ENCODE results near the gene AOAH. TPM values are rescaled to one million over a fixed set of nuclear protein-coding genes. Genes with fewer than 3 reads are reported as not detected.
"Not testable (repeated sequence)": the region's sequence is repeated elsewhere in the genome, so short reads cannot be mapped to it uniquely, and the experiment has no call there.

The AOAH gene
- total RNA-seq, 1 donor from 2014 or later = 0.92 TPM

DNA sequence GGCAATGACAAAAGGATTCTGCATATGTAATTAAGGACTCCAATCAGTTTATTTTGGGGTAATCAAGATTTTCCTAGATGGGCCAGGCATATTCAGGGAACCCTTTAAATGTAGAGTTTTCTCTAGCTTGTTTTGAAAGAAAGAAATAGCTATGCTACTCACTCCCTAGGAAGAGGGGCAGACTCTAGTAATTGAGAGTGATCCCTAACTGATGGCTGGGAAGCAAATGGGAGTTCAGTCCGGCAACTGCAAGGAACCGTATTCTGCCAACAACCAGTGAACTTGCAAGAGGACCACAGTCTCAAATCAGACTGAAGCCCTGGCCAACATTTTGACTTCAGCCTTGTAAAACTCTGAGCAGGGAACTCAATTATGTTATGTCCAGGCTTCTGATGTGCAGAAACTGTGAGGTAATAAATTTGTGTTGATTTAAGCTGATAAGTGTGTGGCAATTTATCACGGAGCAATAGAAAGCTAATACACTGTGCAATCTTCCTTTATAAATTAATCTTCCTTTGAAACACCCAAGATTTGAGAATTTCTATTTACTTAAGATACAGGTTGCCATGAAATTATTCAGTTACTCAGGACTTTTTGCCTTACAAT is 14.0 kb downstream of the AOAH start:
- DNase-seq (ENCODE audit: extremely low spot score, unreplicated experiment) = no peak
- Mint-ChIP-seq H3K4me1 (ENCODE audit: unreplicated experiment) (peaks cover 24% of the 10 kb centered on the region), H3K9me3 (peaks cover 8% of the 10 kb centered on the region), H3K4me3 (no peak overlapping the region), H3K36me3 (no peaks in the 10 kb centered on the region), H3K27ac (no peak overlapping the region), H3K27me3 (no peaks in the 10 kb centered on the region)
- no peak for TF ChIP-seq CTCF (conservative IDR thresholded peaks at IDR 0.05)

DNA sequence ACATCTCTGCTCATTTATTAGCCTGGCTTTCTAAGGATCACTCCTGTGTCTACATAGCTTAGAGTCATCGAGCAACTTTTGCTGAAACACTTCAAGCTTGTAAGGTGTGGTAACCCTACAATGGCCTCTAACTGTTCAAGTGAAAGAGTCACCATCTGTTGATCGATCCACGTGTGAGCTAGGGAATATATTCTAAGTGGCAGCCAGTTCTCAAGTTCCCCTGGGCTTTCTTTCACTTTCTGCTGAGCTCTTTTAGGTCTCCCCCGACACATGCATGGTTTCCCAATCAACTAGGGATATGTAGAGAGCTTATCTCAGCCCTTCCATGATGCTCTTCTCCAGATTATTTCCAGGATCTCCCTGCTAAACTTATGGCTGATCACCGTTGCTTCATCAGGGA is 15.5 kb downstream of the AOAH start:
- DNase-seq (ENCODE audit: extremely low spot score, unreplicated experiment) = no peak
- no peaks in the 10 kb centered on the region for H3K36me3 Mint-ChIP-seq
- no peak overlapping the region for H3K27ac Mint-ChIP-seq
- peaks cover 12% of the 10 kb centered on the region for H3K9me3 Mint-ChIP-seq
- TF ChIP-seq CTCF (conservative IDR thresholded peaks at IDR 0.05) = no peak
- peaks cover 24% of the 10 kb centered on the region for H3K4me1 Mint-ChIP-seq (ENCODE audit: unreplicated experiment)
- H3K27me3 Mint-ChIP-seq = no peaks in the 10 kb centered on the region
- no peak overlapping the region for H3K4me3 Mint-ChIP-seq

DNA sequence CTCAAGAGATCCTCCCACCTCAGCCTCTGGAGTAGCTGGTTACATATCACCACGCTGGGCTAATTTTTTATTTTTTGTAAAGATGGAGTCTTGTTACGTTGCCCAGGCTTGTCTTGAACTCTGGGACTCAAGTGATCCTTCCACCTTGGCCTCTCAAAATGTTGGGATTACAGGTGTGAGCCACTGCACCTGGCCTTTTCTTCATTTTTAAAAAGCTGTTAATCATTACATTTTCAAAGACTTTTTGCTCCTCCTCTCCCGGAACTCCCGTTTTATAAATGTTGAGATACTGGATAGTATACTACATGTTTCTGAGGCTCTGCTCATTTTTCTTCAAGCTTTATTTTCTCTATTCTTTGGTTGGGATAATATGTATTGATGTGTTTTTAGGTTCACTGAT is 16.4 kb downstream of the AOAH start:
- Mint-ChIP-seq H3K9me3 (peaks cover 12% of the 10 kb centered on the region), H3K4me3 (no peak overlapping the region), H3K36me3 (no peaks in the 10 kb centered on the region), H3K27me3 (no peaks in the 10 kb centered on the region), H3K27ac (no peak overlapping the region), H3K4me1 (ENCODE audit: unreplicated experiment) (peaks cover 24% of the 10 kb centered on the region)
- DNase-seq (ENCODE audit: extremely low spot score, unreplicated experiment) = no peak
- TF ChIP-seq CTCF (conservative IDR thresholded peaks at IDR 0.05) = no peak

DNA sequence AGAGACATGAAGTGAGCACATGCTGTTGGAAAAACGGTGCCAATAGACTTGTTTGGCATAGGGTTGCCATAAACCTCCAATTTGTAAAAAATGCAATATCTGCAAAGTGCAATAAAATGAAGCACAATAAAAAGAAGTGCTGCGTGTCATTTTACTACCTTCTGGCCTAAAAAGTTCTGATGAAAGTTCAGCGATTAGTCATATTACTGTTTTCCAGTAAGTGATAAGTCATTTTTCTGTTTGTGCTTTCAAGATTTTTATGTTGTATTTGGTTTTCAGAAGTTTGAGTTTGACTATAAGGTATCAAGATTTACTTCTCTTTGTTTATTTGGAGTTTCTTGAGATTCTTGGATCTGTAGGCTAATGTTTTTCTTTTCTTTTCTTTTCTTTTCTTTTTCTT is 16.8 kb downstream of the AOAH start:
- TF ChIP-seq CTCF (conservative IDR thresholded peaks at IDR 0.05) = no peak
- Mint-ChIP-seq H3K36me3 (no peaks in the 10 kb centered on the region), H3K27me3 (no peaks in the 10 kb centered on the region), H3K4me1 (ENCODE audit: unreplicated experiment) (peaks cover 24% of the 10 kb centered on the region), H3K27ac (no peak overlapping the region), H3K4me3 (no peak overlapping the region), H3K9me3 (peaks cover 12% of the 10 kb centered on the region)
- DNase-seq (ENCODE audit: extremely low spot score, unreplicated experiment) = no peak

DNA sequence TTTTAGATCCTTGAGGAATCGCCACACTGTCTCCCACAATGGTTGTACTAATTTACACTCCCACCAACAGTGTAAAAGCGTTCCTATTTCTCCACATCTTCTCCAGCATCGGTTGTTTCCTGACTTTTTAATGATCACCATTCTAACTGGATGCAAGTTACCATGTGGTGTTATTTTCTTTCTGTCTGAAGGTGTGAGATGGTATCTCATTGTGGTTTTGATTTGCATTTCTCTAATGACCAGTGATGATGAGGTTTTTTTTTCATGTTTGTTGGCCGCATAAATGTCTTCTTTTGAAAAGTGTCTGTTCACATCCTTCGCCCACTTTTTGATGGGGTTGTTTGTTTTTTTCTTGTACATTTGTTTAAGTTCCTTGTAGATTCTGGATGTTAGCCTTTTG is 20.4 kb downstream of the AOAH start:
- not testable (repeated sequence) for H3K27ac Mint-ChIP-seq; H3K36me3 Mint-ChIP-seq; DNase-seq (ENCODE audit: extremely low spot score, unreplicated experiment); H3K4me1 Mint-ChIP-seq (ENCODE audit: unreplicated experiment); H3K9me3 Mint-ChIP-seq; H3K4me3 Mint-ChIP-seq; H3K27me3 Mint-ChIP-seq

- no peak for TF ChIP-seq CTCF (conservative IDR thresholded peaks at IDR 0.05)
- Mint-ChIP-seq H3K9me3 (no peaks in the 10 kb centered on the region), H3K27me3 (peaks cover 8% of the 10 kb centered on the region), H3K4me3 (no peak overlapping the region), H3K27ac (no peak overlapping the region), H3K36me3 (no peaks in the 10 kb centered on the region), H3K4me1 (ENCODE audit: unreplicated experiment) (peaks cover 14% of the 10 kb centered on the region)
- DNase-seq (ENCODE audit: extremely low spot score, unreplicated experiment) = no peak
These were observed 31.8 kb downstream of the AOAH start for GRCh38 chr7:36692456-36692855.
